Measurements from ENCODE around the gene ZNF516. TPM values are rescaled to one million over a fixed set of nuclear protein-coding genes. Genes with fewer than 3 reads are reported as not detected.

The ZNF516 gene
- total RNA-seq, 1 experiment from 2014 or later = 17.4 TPM

- Histone ChIP-seq H3K4me3 (no peak overlapping the region), H3K36me3 (no peaks in the 10 kb centered on the region), H3K4me1 (replicated peaks) (no peaks in the 10 kb centered on the region), H3K27me3 (replicated peaks) (0 out of 2 replicates have a peak, but pooled peaks cover 3% of the 10 kb centered on the region), H3K27ac (no peak overlapping the region), H3K9me3 (replicated peaks) (no peaks in the 10 kb centered on the region)
- no peak for DNase-seq (ENCODE audit: low read depth in 1 of 2, low spot score in 2 of 2)
These were observed 7.5 kb upstream of the ZNF516 start for GRCh38 chr18:76502551-76502950.

GRCh38 chr18:76499637-76500340 is 4.7 kb upstream of the ZNF516 start:
- Histone ChIP-seq H3K36me3 (no peaks in the 10 kb centered on the region), H3K27ac (no peak overlapping the region), H3K27me3 (replicated peaks) (0 out of 2 replicates have a peak, but pooled peaks cover 7% of the 10 kb centered on the region), H3K9me3 (replicated peaks) (no peaks in the 10 kb centered on the region), H3K4me3 (no peak overlapping the region), H3K4me1 (replicated peaks) (peaks cover 4% of the 10 kb centered on the region; the same call in 1 of the 2 replicates)
- no peak for DNase-seq (ENCODE audit: low read depth in 1 of 2, low spot score in 2 of 2)

- no peak overlapping the region for H3K4me3 ChIP-seq
- no peak for DNase-seq (ENCODE audit: low read depth in 1 of 2, low spot score in 2 of 2)
- no peaks in the 10 kb centered on the region for H3K9me3 ChIP-seq (replicated peaks)
- 0 out of 2 replicates have a peak, but pooled peaks cover 6% of the 10 kb centered on the region for H3K27me3 ChIP-seq (replicated peaks)
- H3K4me1 ChIP-seq (replicated peaks) = peaks cover 4% of the 10 kb centered on the region; the same call in 1 of the 2 replicates
- no peak overlapping the region for H3K27ac ChIP-seq
- H3K36me3 ChIP-seq = no peaks in the 10 kb centered on the region
These were observed 4.0 kb upstream of the ZNF516 start for GRCh38 chr18:76499021-76499420.

GRCh38 chr18:76498064-76498463 is 3.0 kb upstream of the ZNF516 start:
- Histone ChIP-seq H3K4me1 (replicated peaks) (peaks cover 4% of the 10 kb centered on the region; the same call in 1 of the 2 replicates), H3K36me3 (no peaks in the 10 kb centered on the region), H3K27me3 (replicated peaks) (0 out of 2 replicates have a peak, but pooled peaks cover 6% of the 10 kb centered on the region), H3K27ac (no peak overlapping the region), H3K4me3 (no peak overlapping the region), H3K9me3 (replicated peaks) (no peaks in the 10 kb centered on the region)
- no peak for DNase-seq (ENCODE audit: low read depth in 1 of 2, low spot score in 2 of 2)

GRCh38 chr18:76497021-76497420 is 2.0 kb upstream of the ZNF516 start:
- Histone ChIP-seq H3K9me3 (replicated peaks) (no peaks in the 10 kb centered on the region), H3K27me3 (replicated peaks) (0 out of 2 replicates have a peak, but pooled peaks cover 6% of the 10 kb centered on the region), H3K4me1 (replicated peaks) (peaks cover 6% of the 10 kb centered on the region), H3K27ac (no peak overlapping the region), H3K4me3 (no peak overlapping the region), H3K36me3 (no peaks in the 10 kb centered on the region)
- no peak for DNase-seq (ENCODE audit: low read depth in 1 of 2, low spot score in 2 of 2)

- Histone ChIP-seq H3K36me3 (no peaks in the 10 kb centered on the region), H3K27me3 (replicated peaks) (0 out of 2 replicates have a peak, but pooled peaks cover 6% of the 10 kb centered on the region), H3K4me1 (replicated peaks) (peaks cover 9% of the 10 kb centered on the region), H3K27ac (no peak overlapping the region), H3K4me3 (peak overlapping the region; percentile 47), H3K9me3 (replicated peaks) (no peaks in the 10 kb centered on the region)
- DNase-seq (ENCODE audit: low read depth in 1 of 2, low spot score in 2 of 2) = peak; percentile 49 to 65
These were observed 1.3 kb upstream of the ZNF516 start for GRCh38 chr18:76496194-76496890.

- peak; percentile 55 to 70 for DNase-seq (ENCODE audit: low read depth in 1 of 2, low spot score in 2 of 2)
- Histone ChIP-seq H3K27me3 (replicated peaks) (0 out of 2 replicates have a peak, but pooled peaks cover 6% of the 10 kb centered on the region), H3K9me3 (replicated peaks) (no peaks in the 10 kb centered on the region), H3K36me3 (no peaks in the 10 kb centered on the region), H3K4me3 (peak overlapping the region; percentile 47), H3K27ac (no peak overlapping the region), H3K4me1 (replicated peaks) (peaks cover 10% of the 10 kb centered on the region)
These were observed 572 bp upstream of the ZNF516 start for GRCh38 chr18:76495435-76496193.

- H3K27me3 ChIP-seq (replicated peaks) = 0 out of 2 replicates have a peak, but pooled peaks cover 6% of the 10 kb centered on the region
- H3K36me3 ChIP-seq = no peaks in the 10 kb centered on the region
- peak overlapping the region; percentile 47 for H3K4me3 ChIP-seq
- H3K9me3 ChIP-seq (replicated peaks) = no peaks in the 10 kb centered on the region
- peaks cover 18% of the 10 kb centered on the region for H3K4me1 ChIP-seq (replicated peaks)
- peak in 1 of 2 experiments; percentile 19 for DNase-seq (ENCODE audit: low read depth in 1 of 2, low spot score in 2 of 2)
- H3K27ac ChIP-seq = no peak overlapping the region
These were observed 624 bp downstream of the ZNF516 start for GRCh38 chr18:76494231-76495005.

GRCh38 chr18:76493213-76494161 is 1.6 kb downstream of the ZNF516 start:
- Histone ChIP-seq H3K36me3 (no peaks in the 10 kb centered on the region), H3K4me3 (peak overlapping the region; percentile 47), H3K27ac (peak overlapping the region; percentile 51), H3K4me1 (replicated peaks) (peaks cover 18% of the 10 kb centered on the region), H3K9me3 (replicated peaks) (no peaks in the 10 kb centered on the region), H3K27me3 (replicated peaks) (0 out of 2 replicates have a peak, but pooled peaks cover 6% of the 10 kb centered on the region)
- peak in 1 of 2 experiments; percentile 66 for DNase-seq (ENCODE audit: low read depth in 1 of 2, low spot score in 2 of 2)

- Histone ChIP-seq H3K27me3 (replicated peaks) (0 out of 2 replicates have a peak, but pooled peaks cover 6% of the 10 kb centered on the region), H3K4me3 (peak overlapping the region; percentile 47), H3K4me1 (replicated peaks) (peaks cover 18% of the 10 kb centered on the region), H3K36me3 (no peaks in the 10 kb centered on the region), H3K27ac (peak overlapping the region; percentile 51; the same call in 1 of the 2 replicates), H3K9me3 (replicated peaks) (no peaks in the 10 kb centered on the region)
- peak; percentile 98 to 99 for DNase-seq (ENCODE audit: low read depth in 1 of 2, low spot score in 2 of 2)
These were observed 2.3 kb downstream of the ZNF516 start for GRCh38 chr18:76492669-76493212.

GRCh38 chr18:76491776-76492668 is 3.0 kb downstream of the ZNF516 start:
- Histone ChIP-seq H3K27me3 (replicated peaks) (0 out of 2 replicates have a peak, but pooled peaks cover under 1% of the 10 kb centered on the region), H3K4me3 (peak overlapping the region; percentile 47), H3K36me3 (no peaks in the 10 kb centered on the region), H3K9me3 (replicated peaks) (no peaks in the 10 kb centered on the region), H3K27ac (no peak overlapping the region), H3K4me1 (replicated peaks) (peaks cover 18% of the 10 kb centered on the region)
- DNase-seq (ENCODE audit: low read depth in 1 of 2, low spot score in 2 of 2) = no peak

All from SJSA1 (cell line).